Activated T-cell treated with anti-CD3 and anti-CD28 coated beads, Interleukin-2, amount 50 U/mL, for 4 hours (primary cell): ENCODE results near the gene BPTF. TPM values are rescaled to one million over a fixed set of nuclear protein-coding genes. Genes with fewer than 3 reads are reported as not detected.
"Not testable (repeated sequence)": the region's sequence is repeated elsewhere in the genome, so short reads cannot be mapped to it uniquely, and the experiment has no call there.

Source experiments
- ATAC-seq, 2 donors: fragments of 200-7000 bp; cut with Tn5 transposase; one replicate each; pipeline ENCODE4 v1.10.0; 2021
- DNase-seq: peaks from one replicate; pipeline ENCODE4 v3.0.0-alpha.2; 2020
- H3K27me3 Mint-ChIP-seq: one replicate; pipeline ENCODE4 v1.8.0; 2021; ENCODE audit warnings: low read depth, mixed read lengths
- H3K36me3 Mint-ChIP-seq: one replicate; pipeline ENCODE4 v1.8.0; 2022; ENCODE audit warnings: mixed read lengths; ENCODE audit not compliant: insufficient read depth
- H3K4me1 Mint-ChIP-seq: one replicate; pipeline ENCODE4 v1.8.0; 2021; ENCODE audit warnings: low read depth, mixed read lengths
- H3K4me3 Mint-ChIP-seq: one replicate; pipeline ENCODE4 v1.8.0; 2021; ENCODE audit warnings: mild to moderate bottlenecking, moderate library complexity, mixed read lengths
- H3K9me3 Mint-ChIP-seq: one replicate; pipeline ENCODE4 v1.8.0; 2021; ENCODE audit warnings: mixed read lengths
- total RNA-seq, 3 donors: library from RNA; stranded (reverse); gene quantifications; one replicate each; pipeline ENCODE4 v1.2.1, GENCODE V29; 2021

BPTF gene
- total RNA-seq, 3 donors from 2014 or later = 62.1 to 67.7 (median 62.2) TPM

- not testable (repeated sequence) for ATAC-seq, H3K9me3 Mint-ChIP-seq, H3K4me3 Mint-ChIP-seq, H3K27me3 Mint-ChIP-seq, DNase-seq
- H3K4me1 Mint-ChIP-seq = peaks cover 47% of the 10 kb centered on the region
- H3K36me3 Mint-ChIP-seq = peaks cover 12% of the 10 kb centered on the region
Measured at GRCh38 chr17:67848846-67849245, 23.5 kb downstream of the BPTF start.

- ATAC-seq (no peak), DNase-seq (no peak)
- Mint-ChIP-seq H3K4me3 (no peak overlapping the region), H3K9me3 (no peaks in the 10 kb centered on the region), H3K27me3 (no peaks in the 10 kb centered on the region), H3K36me3 (peaks cover 26% of the 10 kb centered on the region), H3K4me1 (peaks cover 61% of the 10 kb centered on the region)
Measured at GRCh38 chr17:67850991-67851631, 25.8 kb downstream of the BPTF start.

DNA sequence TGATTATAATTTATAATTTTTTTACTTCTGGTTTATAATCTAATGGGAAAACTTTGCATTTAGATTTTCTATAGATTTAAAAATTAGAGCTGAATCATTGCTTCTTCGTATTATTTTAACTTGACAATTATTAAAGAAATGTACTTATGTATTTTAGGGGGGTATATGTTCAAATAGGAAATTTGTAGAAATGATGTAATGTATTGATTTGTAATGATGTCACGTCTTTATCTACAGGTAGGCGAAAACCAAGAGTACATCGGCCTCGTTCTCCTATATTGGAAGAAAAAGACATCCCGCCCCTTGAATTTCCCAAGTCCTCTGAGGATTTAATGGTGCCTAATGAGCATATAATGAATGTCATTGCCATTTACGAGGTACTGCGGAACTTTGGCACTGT, 28.4 kb downstream of the BPTF start:
- no peak for DNase-seq
- H3K9me3 Mint-ChIP-seq = no peaks in the 10 kb centered on the region
- ATAC-seq = no peak
- H3K27me3 Mint-ChIP-seq = no peaks in the 10 kb centered on the region
- H3K4me3 Mint-ChIP-seq = no peak overlapping the region
- peaks cover 74% of the 10 kb centered on the region for H3K4me1 Mint-ChIP-seq
- H3K36me3 Mint-ChIP-seq = peaks cover 30% of the 10 kb centered on the region

DNA sequence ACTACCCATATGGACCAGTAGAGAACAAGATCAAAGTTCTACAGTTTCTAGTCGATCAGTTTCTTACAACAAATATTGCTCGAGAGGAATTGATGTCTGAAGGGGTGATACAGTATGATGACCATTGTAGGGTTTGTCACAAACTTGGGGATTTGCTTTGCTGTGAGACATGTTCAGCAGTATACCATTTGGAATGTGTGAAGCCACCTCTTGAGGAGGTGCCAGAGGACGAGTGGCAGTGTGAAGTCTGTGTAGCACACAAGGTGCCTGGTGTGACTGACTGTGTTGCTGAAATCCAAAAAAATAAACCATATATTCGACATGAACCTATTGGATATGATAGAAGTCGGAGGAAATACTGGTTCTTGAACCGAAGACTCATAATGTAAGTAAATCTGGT, 29.1 kb downstream of the BPTF start:
- Mint-ChIP-seq H3K36me3 (peaks cover 25% of the 10 kb centered on the region), H3K27me3 (no peaks in the 10 kb centered on the region), H3K4me1 (peaks cover 74% of the 10 kb centered on the region), H3K4me3 (no peak overlapping the region), H3K9me3 (no peaks in the 10 kb centered on the region)
- no peak for DNase-seq
- no peak for ATAC-seq

DNA sequence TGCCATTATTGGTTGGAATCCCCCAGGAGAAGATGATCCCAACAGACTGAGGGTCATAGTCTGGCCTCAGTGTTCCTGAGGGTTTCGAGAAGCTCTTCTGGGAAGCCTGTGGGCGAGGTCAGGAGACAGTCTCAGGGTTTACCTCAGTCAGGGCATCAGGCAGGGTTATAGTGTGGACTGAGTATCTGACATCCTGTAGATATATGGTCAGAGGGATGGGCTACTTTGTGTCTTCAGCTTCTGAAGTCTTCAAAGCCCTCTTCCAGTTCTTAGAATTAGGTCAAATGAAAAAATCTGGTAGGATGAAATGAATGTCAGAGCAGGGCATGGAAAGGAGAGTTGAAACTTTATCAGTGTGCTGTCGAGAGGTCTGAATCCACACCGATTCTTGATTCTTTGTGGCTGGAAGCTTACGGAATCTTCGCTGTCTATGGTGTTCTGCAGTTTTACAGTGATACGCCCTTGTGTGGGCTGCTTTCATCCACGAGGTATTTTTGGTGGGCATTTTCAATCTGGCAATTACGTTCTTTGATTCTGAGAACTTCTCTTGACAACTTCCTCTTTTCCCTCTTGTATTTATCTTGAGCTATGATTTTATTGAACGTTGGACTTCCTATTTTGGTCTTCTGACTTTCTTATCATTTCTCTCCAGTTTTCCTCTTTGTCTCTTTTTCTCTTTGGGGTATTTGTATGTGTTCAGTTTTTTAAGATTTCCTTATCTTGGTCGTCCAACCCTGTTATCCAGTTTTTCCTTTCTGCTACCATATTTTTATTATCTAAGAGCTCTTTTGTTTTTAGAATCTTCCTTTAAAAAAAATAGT, 30.4 kb downstream of the BPTF start:
- peak; percentile 43 for ATAC-seq
- no peak for DNase-seq
- Mint-ChIP-seq H3K4me1 (peaks cover 76% of the 10 kb centered on the region), H3K36me3 (peaks cover 25% of the 10 kb centered on the region), H3K27me3 (no peaks in the 10 kb centered on the region), H3K4me3 (peak overlapping the region; percentile 63), H3K9me3 (no peaks in the 10 kb centered on the region)

GRCh38 chr17:67856402-67856801, 31.1 kb downstream of the BPTF start:
- peak in 1 of 2 donors; percentile 40 for ATAC-seq
- Mint-ChIP-seq H3K4me3 (peak overlapping the region; percentile 63), H3K36me3 (peaks cover 28% of the 10 kb centered on the region), H3K4me1 (peaks cover 74% of the 10 kb centered on the region)
- DNase-seq, H3K27me3 Mint-ChIP-seq, H3K9me3 Mint-ChIP-seq: not testable (repeated sequence)

- Mint-ChIP-seq H3K4me1 (peaks cover 60% of the 10 kb centered on the region), H3K27me3 (no peaks in the 10 kb centered on the region), H3K36me3 (peaks cover 20% of the 10 kb centered on the region), H3K4me3 (no peak overlapping the region), H3K9me3 (no peaks in the 10 kb centered on the region)
- DNase-seq (no peak), ATAC-seq (no peak)
Measured at GRCh38 chr17:67862614-67863217, 37.4 kb downstream of the BPTF start.

DNA sequence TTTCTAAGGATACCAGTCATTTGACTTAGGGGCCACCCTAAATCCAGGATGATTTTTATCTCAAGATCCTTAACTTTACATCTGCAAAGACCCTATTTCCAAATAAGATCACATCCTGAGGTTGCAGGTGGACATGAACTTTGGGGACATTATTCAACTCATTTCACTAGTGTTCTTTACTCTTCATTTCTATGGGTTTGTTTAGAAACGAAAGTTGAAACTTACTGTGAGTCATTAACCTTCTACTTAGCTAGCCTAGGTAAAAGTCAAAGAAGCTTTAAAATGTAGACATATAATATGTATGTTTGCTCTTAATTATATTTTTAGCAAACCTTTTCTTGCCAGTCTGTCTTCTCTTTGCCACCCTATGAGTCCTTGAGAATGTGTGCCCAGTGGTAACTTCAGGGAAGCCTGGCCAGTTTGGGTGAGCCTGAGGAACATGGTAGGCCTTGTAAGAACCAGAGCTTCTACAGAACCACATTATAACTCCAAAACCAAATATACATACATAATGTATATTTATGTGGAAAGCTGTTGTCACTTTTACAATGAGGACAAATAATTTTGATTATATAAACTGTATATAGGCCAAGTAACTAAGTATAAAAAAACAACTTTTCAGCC, 38.4 kb downstream of the BPTF start:
- DNase-seq (no peak), ATAC-seq (peak; percentile 46 to 81)
- Mint-ChIP-seq H3K27me3 (no peaks in the 10 kb centered on the region), H3K36me3 (peaks cover 21% of the 10 kb centered on the region), H3K4me1 (peaks cover 55% of the 10 kb centered on the region), H3K9me3 (no peaks in the 10 kb centered on the region), H3K4me3 (no peak overlapping the region)

DNA sequence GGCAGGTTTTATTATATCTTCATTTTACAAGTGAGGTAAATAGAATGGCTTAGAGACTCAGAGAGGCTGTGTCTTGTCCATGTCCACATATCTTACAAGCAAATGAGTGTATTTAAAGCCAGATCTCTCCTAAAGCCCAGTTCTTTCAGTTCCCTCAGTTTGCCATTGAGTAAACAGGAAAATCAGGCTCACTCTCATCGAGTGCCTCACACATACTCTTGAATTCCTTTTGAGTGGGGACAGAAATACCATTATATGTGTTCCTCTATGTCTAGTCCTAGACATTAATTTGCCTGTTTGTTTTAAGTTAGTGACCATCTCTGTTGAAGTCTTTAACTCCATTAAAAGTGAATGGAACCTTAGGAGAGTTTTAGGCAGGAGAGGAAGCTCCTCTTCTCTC, 40.1 kb downstream of the BPTF start:
- DNase-seq (no peak), ATAC-seq (no peak)
- Mint-ChIP-seq H3K27me3 (no peaks in the 10 kb centered on the region), H3K36me3 (peaks cover 24% of the 10 kb centered on the region), H3K4me1 (peaks cover 48% of the 10 kb centered on the region), H3K9me3 (no peaks in the 10 kb centered on the region), H3K4me3 (no peak overlapping the region)

DNA sequence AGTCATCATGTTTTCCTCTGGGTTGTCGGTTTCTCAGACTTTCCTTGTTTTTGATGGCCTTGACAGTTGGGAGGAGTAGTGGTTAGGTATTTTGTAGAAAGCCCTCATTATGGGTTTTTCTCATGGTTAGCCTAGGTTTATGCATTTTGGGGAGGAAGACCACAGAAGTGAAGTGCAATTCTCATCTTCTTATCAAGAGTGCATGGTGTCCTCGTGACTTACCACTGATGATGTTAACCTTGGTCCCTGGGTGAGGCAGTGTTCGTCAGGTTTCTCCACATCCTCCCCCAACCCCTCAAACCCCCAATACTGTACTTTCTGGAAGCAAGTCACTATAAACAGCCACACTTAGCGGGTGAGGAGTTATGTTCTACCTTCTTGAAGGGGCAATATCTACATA, 42.3 kb downstream of the BPTF start:
- Mint-ChIP-seq H3K4me1 (peaks cover 35% of the 10 kb centered on the region), H3K27me3 (no peaks in the 10 kb centered on the region), H3K4me3 (no peak overlapping the region), H3K36me3 (peaks cover 15% of the 10 kb centered on the region), H3K9me3 (no peaks in the 10 kb centered on the region)
- no peak for DNase-seq
- peak in 1 of 2 donors; percentile 36 for ATAC-seq

DNA sequence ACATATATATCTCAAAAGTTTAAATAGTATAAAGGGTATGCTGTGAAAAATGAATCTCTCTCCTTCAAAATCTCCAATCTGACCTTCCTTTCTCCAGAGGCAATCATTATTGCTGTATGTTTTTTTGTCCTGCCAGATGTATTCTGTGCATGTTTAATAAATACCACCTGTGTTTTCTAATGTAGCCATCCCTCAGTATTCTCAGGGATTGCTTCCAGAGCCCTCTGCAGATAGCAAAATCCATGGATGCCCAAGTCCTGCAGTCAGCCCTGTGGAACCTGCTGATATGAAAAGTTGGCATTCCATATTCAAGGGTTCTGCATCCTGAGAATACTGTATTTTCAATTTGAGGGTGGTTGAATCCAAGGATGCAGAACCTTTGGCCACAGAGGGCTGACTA, 42.9 kb downstream of the BPTF start:
- ATAC-seq = no peak
- H3K27me3 Mint-ChIP-seq = no peaks in the 10 kb centered on the region
- DNase-seq = no peak
- H3K9me3 Mint-ChIP-seq = no peaks in the 10 kb centered on the region
- no peak overlapping the region for H3K4me3 Mint-ChIP-seq
- peaks cover 30% of the 10 kb centered on the region for H3K4me1 Mint-ChIP-seq
- peaks cover 15% of the 10 kb centered on the region for H3K36me3 Mint-ChIP-seq

DNA sequence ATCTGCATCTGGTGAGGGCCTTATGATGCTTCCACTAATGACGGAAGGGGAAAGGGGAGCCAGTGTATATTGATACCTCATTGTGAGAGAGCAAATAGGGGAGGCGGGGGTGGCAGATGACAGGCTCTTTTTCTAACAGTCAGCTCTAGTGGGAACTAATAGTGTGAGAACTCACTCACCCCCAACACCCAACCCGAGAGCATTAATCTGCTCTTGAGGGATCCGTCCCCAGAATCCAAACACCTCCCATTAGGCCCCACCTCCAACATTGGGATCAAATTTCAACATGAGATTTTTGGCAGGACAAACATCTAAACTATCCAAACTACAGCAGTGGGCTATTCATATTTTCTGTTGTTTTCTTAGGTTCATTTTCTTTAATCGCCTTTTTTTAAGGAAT, 54.4 kb downstream of the BPTF start:
- Mint-ChIP-seq H3K4me3 (no peak overlapping the region), H3K4me1 (peaks cover 7% of the 10 kb centered on the region), H3K9me3 (no peaks in the 10 kb centered on the region), H3K36me3 (peaks cover 9% of the 10 kb centered on the region), H3K27me3 (no peaks in the 10 kb centered on the region)
- ATAC-seq = no peak
- DNase-seq = no peak

GRCh38 chr17:67881083-67881482, 55.8 kb downstream of the BPTF start:
- no peak for ATAC-seq
- peaks cover 9% of the 10 kb centered on the region for H3K4me1 Mint-ChIP-seq
- H3K9me3 Mint-ChIP-seq = no peaks in the 10 kb centered on the region
- H3K36me3 Mint-ChIP-seq = peaks cover 15% of the 10 kb centered on the region
- no peaks in the 10 kb centered on the region for H3K27me3 Mint-ChIP-seq
- DNase-seq = no peak
- H3K4me3 Mint-ChIP-seq = no peak overlapping the region

- Mint-ChIP-seq H3K9me3 (no peaks in the 10 kb centered on the region), H3K36me3 (peaks cover 16% of the 10 kb centered on the region), H3K4me3 (no peak overlapping the region), H3K4me1 (peaks cover 6% of the 10 kb centered on the region), H3K27me3 (no peaks in the 10 kb centered on the region)
- ATAC-seq (no peak), DNase-seq (no peak)
Measured at GRCh38 chr17:67884741-67885140, 59.4 kb downstream of the BPTF start.
